Activated naive CD4-positive, alpha-beta T cell treated with anti-CD3 and anti-CD28 coated beads, Interleukin-2, amount 50 U/mL, for 16 hours (primary cell): ENCODE results near the gene INPP4A.
"Not testable (repeated sequence)": the region's sequence is repeated elsewhere in the genome, so short reads cannot be mapped to it uniquely, and the experiment has no call there.

Experiments used
- DNase-seq: peaks from one replicate; pipeline ENCODE4 v3.0.0-alpha.2; 2020

The INPP4A gene

GRCh38 chr2:98570356-98570755 lies 125.7 kb downstream of the INPP4A start:
- no peak for DNase-seq

- DNase-seq, result no peak
Observed at GRCh38 chr2:98571121-98571701, 126.6 kb downstream of the INPP4A start.

GRCh38 chr2:98571796-98572195 lies 127.1 kb downstream of the INPP4A start:
- no peak for DNase-seq

- DNase-seq, result no peak
Observed at GRCh38 chr2:98572211-98572610, 127.6 kb downstream of the INPP4A start.

GRCh38 chr2:98572676-98573075 lies 128.0 kb downstream of the INPP4A start:
- DNase-seq, result no peak

- DNase-seq, result no peak
Observed at GRCh38 chr2:98573426-98573825, 128.8 kb downstream of the INPP4A start.

- no peak for DNase-seq
Observed at GRCh38 chr2:98576666-98577312, 132.1 kb downstream of the INPP4A start.

- no peak for DNase-seq
Observed at GRCh38 chr2:98577313-98577712, 132.7 kb downstream of the INPP4A start.

GRCh38 chr2:98578231-98578630 lies 133.6 kb downstream of the INPP4A start:
- DNase-seq, result no peak

- DNase-seq, result no peak
Observed at GRCh38 chr2:98579926-98580325, 135.3 kb downstream of the INPP4A start.

- no peak for DNase-seq
Observed at GRCh38 chr2:98580656-98581284, 136.1 kb downstream of the INPP4A start.

- no peak for DNase-seq
Observed at GRCh38 chr2:98582523-98582922, 137.9 kb downstream of the INPP4A start.

- no peak for DNase-seq
Observed at GRCh38 chr2:98583276-98583675, 138.6 kb downstream of the INPP4A start.

GRCh38 chr2:98583816-98584618 lies 139.4 kb downstream of the INPP4A start:
- no peak for DNase-seq

- DNase-seq, result no peak
Observed at GRCh38 chr2:98585386-98585785, 140.7 kb downstream of the INPP4A start.

- no peak for DNase-seq
Observed at GRCh38 chr2:98586551-98587140, 142.0 kb downstream of the INPP4A start.

- DNase-seq, result no peak
Observed at GRCh38 chr2:98588880-98589431, 144.3 kb downstream of the INPP4A start.

- DNase-seq, result no peak
Observed at GRCh38 chr2:98589489-98589888, 144.8 kb downstream of the INPP4A start.

- DNase-seq, result no peak
Observed at GRCh38 chr2:98592565-98592964, 147.9 kb downstream of the INPP4A start.

GRCh38 chr2:98594665-98595064 lies 150.0 kb downstream of the INPP4A start:
- DNase-seq, result not testable (repeated sequence)

GRCh38 chr2:98598781-98599428 lies 154.2 kb downstream of the INPP4A start:
- DNase-seq, result no peak

- DNase-seq, result no peak
Observed at GRCh38 chr2:98601532-98602132, 157.0 kb downstream of the INPP4A start.
